H1 (cell line): ENCODE data around the gene LGI4. TPM values are rescaled to one million over a fixed set of nuclear protein-coding genes. Genes with fewer than 3 reads are reported as not detected.

Experiments used
- CTCF ChIA-PET: fragments of 300-600 bp; sonication (Branson Sonifier 250); formaldehyde crosslinking; loops from one replicate; lab custom pipeline; 2021; ENCODE audit not compliant: partially characterized antibody; lab: Charles Lee
- POLR2A ChIA-PET: fragments of 300-600 bp; sonication (Branson Sonifier 250); formaldehyde crosslinking; loops from one replicate; lab custom pipeline; 2021; ENCODE audit warnings: inconsistent platforms; ENCODE audit not compliant: partially characterized antibody; lab: Charles Lee
- DNase-seq, 2 experiments: peaks; one replicate each; pipeline versions ENCODE4 v3.0.0 to v3.0.0-alpha.2; 2010 to 2022; ENCODE audit warnings: low spot score in 2 of 2, low read depth in 1 of 2, mixed read lengths in 1 of 2
- FAIRE-seq: peaks from 2 replicates; lab custom pipeline; 2011; peaks lifted over from hg19 to GRCh38; lab: Jason Lieb, UNC
- H2AFZ ChIP-seq: 2 replicates; pipeline ENCODE4 v1.8.1; 2012; ENCODE audit warnings: low read length, inconsistent platforms
- H2AK5ac ChIP-seq: 2 replicates; pipeline ENCODE4 v1.6.1; 2013; ENCODE audit warnings: low read depth, low read length
- H2BK120ac ChIP-seq: replicated peaks from 2 replicates; pipeline ENCODE3; 2013; ENCODE audit warnings: low read depth, low read length, inconsistent platforms
- H2BK12ac ChIP-seq: 2 replicates; pipeline ENCODE4 v1.6.1; 2013; ENCODE audit warnings: low read depth, low read length
- H2BK15ac ChIP-seq: 2 replicates; pipeline ENCODE4 v1.6.1; 2013; ENCODE audit warnings: low read length
- H2BK20ac ChIP-seq: 2 replicates; pipeline ENCODE4 v1.6.1; 2013; ENCODE audit warnings: low read length
- H2BK5ac ChIP-seq: 2 replicates; pipeline ENCODE4 v1.6.1; 2013; ENCODE audit warnings: low read depth, low read length
- H3K14ac ChIP-seq: 2 replicates; pipeline ENCODE4 v1.6.1; 2013; ENCODE audit warnings: inconsistent platforms; ENCODE audit not compliant: insufficient read length
- H3K18ac ChIP-seq: 2 replicates; pipeline ENCODE4 v1.6.1; 2013; ENCODE audit warnings: low read length; ENCODE audit errors: extremely low read depth
- H3K23ac ChIP-seq: 2 replicates; pipeline ENCODE4 v1.6.1; 2013; ENCODE audit warnings: inconsistent platforms; ENCODE audit not compliant: insufficient read length
- H3K23me2 ChIP-seq: 2 replicates; pipeline ENCODE4 v1.6.1; 2013; ENCODE audit warnings: low read depth, low read length
- H3K27ac ChIP-seq: 2 replicates; pipeline ENCODE4 v1.6.1; 2011; ENCODE audit warnings: low read depth, low read length, inconsistent platforms
- H3K27me3 ChIP-seq, 4 experiments: replicated peaks in 1 of 4; 1 replicate in 1 of 4; 2 replicates in 3 of 4; pipeline versions ENCODE4 v1.6.1 to v1.8.1; 2011 to 2013; ENCODE audit warnings: low read length in 3 of 4, mild to moderate bottlenecking in 3 of 4, inconsistent platforms in 2 of 4, mixed read lengths in 2 of 4, moderate library complexity in 1 of 4; ENCODE audit not compliant: control insufficient read depth in 3 of 4, insufficient read depth in 3 of 4; ENCODE audit errors: extremely low read depth in 1 of 4
- H3K36me3 ChIP-seq, 4 experiments: 2 replicates each; pipeline versions ENCODE4 v1.6.1 to v1.8.1; 2011 to 2013; ENCODE audit warnings: mild to moderate bottlenecking in 4 of 4, low read length in 3 of 4, moderate library complexity in 2 of 4, control low read depth in 1 of 4, inconsistent platforms in 1 of 4; ENCODE audit not compliant: insufficient read depth in 4 of 4, control insufficient read depth in 2 of 4
- H3K4ac ChIP-seq: replicated peaks from 2 replicates; pipeline ENCODE3; 2013; ENCODE audit warnings: low read length, low read depth, mixed read lengths, inconsistent platforms; ENCODE audit not compliant: insufficient read length
- H3K4me1 ChIP-seq, 4 experiments: replicated peaks in 1 of 4; 1 replicate in 1 of 4; 2 replicates in 3 of 4; pipeline versions ENCODE4 v1.6.1 to v1.8.1; 2011 to 2013; ENCODE audit warnings: low read length in 3 of 4, inconsistent platforms in 2 of 4, mixed read lengths in 1 of 4; ENCODE audit not compliant: insufficient read depth in 4 of 4, control insufficient read depth in 3 of 4
- H3K4me2 ChIP-seq, 2 experiments: 2 replicates each; pipeline versions ENCODE4 v1.6.1 to v1.8.1; 2011 to 2013; ENCODE audit warnings: low read depth in 2 of 2, low read length in 2 of 2, control low read depth in 1 of 2, inconsistent platforms in 1 of 2, mild to moderate bottlenecking in 1 of 2; ENCODE audit not compliant: insufficient read depth in 1 of 2
- H3K4me3 ChIP-seq, 4 experiments: fragments of 200-600, 300-600 bp in 1 of 4; sonication (generic), shearing (Covaris generic), sonication (Bioruptor Twin) in 1 of 4; 2 replicates each; pipeline versions ENCODE4 v1.5.1 to v1.8.1; 2011 to 2016; ENCODE audit warnings: low read length in 4 of 4, low read depth in 3 of 4, control low read depth in 2 of 4, inconsistent platforms in 2 of 4, mild to moderate bottlenecking in 2 of 4, mixed read lengths in 1 of 4, moderate library complexity in 1 of 4; ENCODE audit not compliant: insufficient read depth in 2 of 4; ENCODE audit errors: extremely low read depth in 1 of 4
- H3K56ac ChIP-seq: replicated peaks from 2 replicates; pipeline ENCODE3; 2013; ENCODE audit warnings: low read depth, mild to moderate bottlenecking, mixed read lengths, low read length, inconsistent platforms; ENCODE audit not compliant: insufficient read length
- H3K79me1 ChIP-seq: 2 replicates; pipeline ENCODE4 v1.6.1; 2013; ENCODE audit warnings: low read depth, low read length, control low read depth
- H3K79me2 ChIP-seq, 2 experiments: 2 replicates each; pipeline versions ENCODE4 v1.6.1 to v1.8.1; 2012 to 2013; ENCODE audit warnings: low read length in 2 of 2, mild to moderate bottlenecking in 2 of 2, inconsistent platforms in 1 of 2; ENCODE audit not compliant: insufficient read depth in 2 of 2, control insufficient read depth in 1 of 2
- H3K9ac ChIP-seq, 4 experiments: replicated peaks in 1 of 4; 1 replicate in 1 of 4; 2 replicates in 3 of 4; pipeline versions ENCODE4 v1.6.1 to v1.8.1; 2011 to 2013; ENCODE audit warnings: low read depth in 3 of 4, low read length in 3 of 4, control low read depth in 2 of 4, mild to moderate bottlenecking in 2 of 4, moderate library complexity in 2 of 4, inconsistent platforms in 1 of 4; ENCODE audit errors: extremely low read depth in 1 of 4
- H3K9me3 ChIP-seq, 2 experiments: 2 replicates each; pipeline versions ENCODE4 v1.6.1 to v1.8.1; 2012 to 2013; ENCODE audit warnings: mild to moderate bottlenecking in 2 of 2, moderate library complexity in 2 of 2, control low read depth in 1 of 2, inconsistent platforms in 1 of 2, low read depth in 1 of 2, low read length in 1 of 2, mixed read lengths in 1 of 2; ENCODE audit not compliant: insufficient read depth in 2 of 2
- H4K20me1 ChIP-seq, 2 experiments: replicated peaks in 1 of 2; 2 replicates each; pipeline versions ENCODE3 to v1.8.1; 2011 to 2013; ENCODE audit warnings: inconsistent platforms in 2 of 2, low read length in 2 of 2, mild to moderate bottlenecking in 1 of 2; ENCODE audit not compliant: insufficient read depth in 2 of 2, control insufficient read depth in 1 of 2
- H4K5ac ChIP-seq: 2 replicates; pipeline ENCODE4 v1.6.1; 2013; ENCODE audit warnings: low read length, low read depth, mixed read lengths, inconsistent platforms; ENCODE audit not compliant: insufficient read length
- H4K8ac ChIP-seq: 2 replicates; pipeline ENCODE4 v1.8.0; 2013; ENCODE audit warnings: mild to moderate bottlenecking, moderate library complexity, low read length, inconsistent platforms; ENCODE audit not compliant: insufficient read depth; ENCODE audit errors: extremely low read depth
- H4K91ac ChIP-seq: replicated peaks from 2 replicates; pipeline ENCODE3; 2013; ENCODE audit warnings: low read length, mixed read lengths, inconsistent platforms; ENCODE audit not compliant: insufficient read length
- CTCF ChIP-seq, 3 experiments: IDR thresholded peaks; 1 replicate in 2 of 3; 2 replicates in 1 of 3; pipeline versions ENCODE4 v1.5.1 to v1.6.1; 2011; ENCODE audit warnings: low read length in 3 of 3, mild to moderate bottlenecking in 3 of 3, inconsistent platforms in 2 of 3, low read depth in 1 of 3, moderate library complexity in 1 of 3; ENCODE audit not compliant: insufficient read depth in 1 of 3; ENCODE audit errors: control extremely low read depth in 1 of 3
- SUZ12 ChIP-seq: fragments of 200-600 bp; sonication (generic); IDR thresholded peaks from 2 replicates; pipeline ENCODE4 v1.6.1; 2012; ENCODE audit warnings: mild to moderate bottlenecking, inconsistent platforms, low read length, moderate library complexity, mixed read lengths
- WGBS, 2 experiments: shearing (Covaris generic) in 1 of 2; methylation state at CpG; one replicate each; pipeline versions ENCODE4 v1.1.6 to v1.1.7; 2013 to 2015; ENCODE audit warnings: low lambda C conversion rate in 2 of 2, mixed read lengths in 2 of 2, inconsistent platforms in 1 of 2, low coverage in 1 of 2, missing lambda C conversion rate in 1 of 2; ENCODE audit not compliant: insufficient replicate concordance in 2 of 2, insufficient coverage in 1 of 2, insufficient read length in 1 of 2; ENCODE audit errors: extremely low coverage in 1 of 2, missing lambda C conversion rate in 1 of 2; 5-methylcytosine and 5-hydroxymethylcytosine counted together
- polyA plus RNA-seq, 7 experiments: library from polyadenylated mRNA; depleted of rRNA in 3 of 7; stranded (reverse) in 5 of 7; unstranded in 2 of 7; fragments of >200 nt in 5 of 7; fragments of 200-250 nt in 2 of 7; gene quantifications; 1 replicate in 5 of 7; 2 replicates in 1 of 7; 4 replicates in 1 of 7; pipeline versions ENCODE4 v1.2.1 to v1.2.3, GENCODE V29; 2011 to 2013; ENCODE audit warnings: missing spikeins in 2 of 7, mixed read lengths in 2 of 7
- total RNA-seq: library from RNA; stranded (reverse); fragmentation: NEBNext Ultra II Directional; extraction: Animal tissue kit (Norgen Biotek cat#: 25700); gene quantifications from 2 replicates; pipeline ENCODE4 v1.2.1, GENCODE V29; 2021

LGI4 gene
- total and polyA plus RNA-seq, 2 of the 8 experiments (the other 6 are each of a cell fraction or from before 2014, with no cell fraction given): 2.0 to 8.2 TPM

GRCh38 chr19:35156673-35157014 is 21.8 kb upstream of the LGI4 start:
- Histone ChIP-seq H2BK120ac (no peak overlapping the region), H2AFZ (no peak overlapping the region), H3K36me3 (peaks cover 3 to 37% (median 16%) of the 10 kb centered on the region in 4 experiments; a peak in 6 of 8 replicates), H3K23ac (no peak overlapping the region), H2BK20ac (no peak overlapping the region), H3K14ac (no peak overlapping the region), H3K9me3 (no peaks in the 10 kb centered on the region), H3K4me3 (no peak overlapping the region), H3K23me2 (peaks cover 9% of the 10 kb centered on the region; the same call in 1 of the 2 replicates), H3K18ac (no peak overlapping the region), H4K5ac (no peak overlapping the region), H3K79me2 (peaks cover 0 to 11% of the 10 kb centered on the region in 2 experiments; a peak in 1 of 4 replicates), H2AK5ac (no peak overlapping the region), H3K4me2 (no peak overlapping the region; a peak in 1 of 4 replicates), H2BK15ac (no peak overlapping the region), H3K27ac (no peak overlapping the region), H4K91ac (no peak overlapping the region), H2BK12ac (no peak overlapping the region), H3K9ac (no peak overlapping the region), H4K20me1 (peaks cover 1 to 5% of the 10 kb centered on the region in 2 experiments), H3K4ac (no peak overlapping the region), H3K79me1 (peaks cover 6% of the 10 kb centered on the region), H3K56ac (no peak overlapping the region), H2BK5ac (no peak overlapping the region), H3K4me1 (peaks cover 4 to 15% (median 12%) of the 10 kb centered on the region in 4 experiments), H4K8ac (no peak overlapping the region), H3K27me3 (peaks cover 0 to 5% (median 3%) of the 10 kb centered on the region in 4 experiments; a peak in 3 of 7 replicates)
- FAIRE-seq (no peak), DNase-seq (no peak)
- TF ChIP-seq CTCF (IDR thresholded peaks at IDR 0.05; ENCODE audit: control extremely low read depth in 1 of 3, insufficient read depth in 1 of 3, low read depth in 1 of 3, low read length in 3 of 3) (peak in 1 of 3 experiments; percentile 1; a peak in 1 of 4 replicates), SUZ12 (no peak)
- POLR2A ChIA-PET: interaction anchor here (1.2 to 5.6 kb wide), 3 partner anchors 13 to 43 kb away, joined by 3 to 67 read pairs (median 8); partner anchors contain the start of gene FXYD7
- CTCF ChIA-PET: interaction anchor here (2.5 kb wide), 1 partner anchor 15 kb away, joined by 15 read pairs; the partner anchor contains the start of gene FXYD7
- WGBS, 2 experiments: 89% methylated on average over 7 of the region's 7 CpGs; no CpG with 5 or more reads in 1 of the 2 experiments
